Measurements from ENCODE around the gene PDCD1. TPM values are rescaled to one million over a fixed set of nuclear protein-coding genes. Genes with fewer than 3 reads are reported as not detected.
A peak's percentile ranks its signal among the peaks of the same experiment; 100 is the strongest.

PDCD1 gene
- polyA plus RNA-seq, 1 donor (not counting 4 experiments of a cell fraction or from before 2014, with no cell fraction given), result not detected

- Histone ChIP-seq H3K9me1 (ENCODE audit: control insufficient read depth, extremely low read depth, insufficient read depth, low read length) (no peaks in the 10 kb centered on the region), H3K27ac (ENCODE audit: control insufficient read depth, insufficient read depth, low read length) (no peak overlapping the region), H4K20me1 (ENCODE audit: control insufficient read depth, extremely low read depth, insufficient read depth, low read length) (peaks cover 4% of the 10 kb centered on the region), H3K36me3 (ENCODE audit: control insufficient read depth in 2 of 2, extremely low read depth in 1 of 2, insufficient read depth in 2 of 2, low read length in 2 of 2) (no peaks in the 10 kb centered on the region), H3K4me3 (ENCODE audit: control insufficient read depth in 2 of 3, extremely low read depth in 1 of 3, insufficient read depth in 2 of 3, low read depth in 1 of 3, low read length in 3 of 3) (no peak overlapping the region), H3K27me3 (ENCODE audit: control insufficient read depth, extremely low read depth, insufficient read depth, low read length) (peaks cover 47% of the 10 kb centered on the region), H3K9ac (ENCODE audit: control insufficient read depth, extremely low read depth, insufficient read depth, low read length) (no peak overlapping the region), H3K4me1 (ENCODE audit: control insufficient read depth, extremely low read depth, insufficient read depth, low read length) (peaks cover 5% of the 10 kb centered on the region), H3K9me3 (ENCODE audit: control insufficient read depth, low read depth, low read length) (no peaks in the 10 kb centered on the region), H3K4me2 (ENCODE audit: control insufficient read depth, extremely low read depth, insufficient read depth, low read depth, low read length) (no peak overlapping the region), H3K79me2 (ENCODE audit: control insufficient read depth, insufficient read depth, low read length) (no peaks in the 10 kb centered on the region), H2AFZ (ENCODE audit: control insufficient read depth, low read length) (no peak overlapping the region)
- dilution Hi-C loops (cut with MboI; ENCODE audit: extremely low pct_ligation_motif_present, low sequenced_read_pairs), result no loop called here
- DNase-seq (ENCODE audit: low read depth, low spot score), result no peak
- no peak for TF ChIP-seq EZH2 (IDR thresholded peaks at IDR 0.05; ENCODE audit: low read length)
- TF ChIP-seq CTCF (optimal IDR thresholded peaks at IDR 0.05 in 1 of 3, IDR thresholded peaks at IDR 0.05 in 1 of 3, conservative IDR thresholded peaks at IDR 0.05 in 1 of 3; ENCODE audit: extremely low read depth in 1 of 3, insufficient read depth in 2 of 3, low read length in 3 of 3), result no peak
- no peak for FAIRE-seq
Measured at GRCh38 chr2:241861264-241861663, 2.6 kb upstream of the PDCD1 start.

GRCh38 chr2:241860184-241861078 lies 1.7 kb upstream of the PDCD1 start:
- Histone ChIP-seq H3K36me3 (ENCODE audit: control insufficient read depth in 2 of 2, extremely low read depth in 1 of 2, insufficient read depth in 2 of 2, low read length in 2 of 2) (no peaks in the 10 kb centered on the region), H3K9ac (ENCODE audit: control insufficient read depth, extremely low read depth, insufficient read depth, low read length) (no peak overlapping the region), H3K27me3 (ENCODE audit: control insufficient read depth, extremely low read depth, insufficient read depth, low read length) (peaks cover 44% of the 10 kb centered on the region), H2AFZ (ENCODE audit: control insufficient read depth, low read length) (no peak overlapping the region), H3K4me1 (ENCODE audit: control insufficient read depth, extremely low read depth, insufficient read depth, low read length) (peaks cover 5% of the 10 kb centered on the region), H3K79me2 (ENCODE audit: control insufficient read depth, insufficient read depth, low read length) (no peaks in the 10 kb centered on the region), H3K9me1 (ENCODE audit: control insufficient read depth, extremely low read depth, insufficient read depth, low read length) (no peaks in the 10 kb centered on the region), H3K4me2 (ENCODE audit: control insufficient read depth, extremely low read depth, insufficient read depth, low read depth, low read length) (peak overlapping the region; percentile 67), H4K20me1 (ENCODE audit: control insufficient read depth, extremely low read depth, insufficient read depth, low read length) (no peaks in the 10 kb centered on the region), H3K27ac (ENCODE audit: control insufficient read depth, insufficient read depth, low read length) (no peak overlapping the region), H3K4me3 (ENCODE audit: control insufficient read depth in 2 of 3, extremely low read depth in 1 of 3, insufficient read depth in 2 of 3, low read depth in 1 of 3, low read length in 3 of 3) (peak overlapping the region in 1 of 3 experiments; percentile 32), H3K9me3 (ENCODE audit: control insufficient read depth, low read depth, low read length) (no peaks in the 10 kb centered on the region)
- DNase-seq (ENCODE audit: low read depth, low spot score), result no peak
- dilution Hi-C loops (cut with MboI; ENCODE audit: extremely low pct_ligation_motif_present, low sequenced_read_pairs), result no loop called here
- no peak for FAIRE-seq
- no peak for TF ChIP-seq EZH2 (IDR thresholded peaks at IDR 0.05; ENCODE audit: low read length)
- TF ChIP-seq CTCF (optimal IDR thresholded peaks at IDR 0.05 in 1 of 3, IDR thresholded peaks at IDR 0.05 in 1 of 3, conservative IDR thresholded peaks at IDR 0.05 in 1 of 3; ENCODE audit: extremely low read depth in 1 of 3, insufficient read depth in 2 of 3, low read length in 3 of 3), result no peak

All from keratinocyte (primary cell).